ENCODE results near the gene NME3.

Gene NME3

GRCh38 chr16:1793578-1794220, 22.4 kb upstream of the NME3 start, which contains the start of gene IGFALS:
Gene IGFALS (minus strand): TSS chr16:1793705. CDS start chr16:1793652, 53 bp downstream.
- DNase-seq (ENCODE audit: low read depth): no peak

GRCh38 chr16:1792836-1793577, 21.7 kb upstream of the NME3 start:
- no peak for DNase-seq (ENCODE audit: low read depth)

- DNase-seq (ENCODE audit: low read depth): no peak
Observed at GRCh38 chr16:1791943-1792812, 20.8 kb upstream of the NME3 start.

DNA sequence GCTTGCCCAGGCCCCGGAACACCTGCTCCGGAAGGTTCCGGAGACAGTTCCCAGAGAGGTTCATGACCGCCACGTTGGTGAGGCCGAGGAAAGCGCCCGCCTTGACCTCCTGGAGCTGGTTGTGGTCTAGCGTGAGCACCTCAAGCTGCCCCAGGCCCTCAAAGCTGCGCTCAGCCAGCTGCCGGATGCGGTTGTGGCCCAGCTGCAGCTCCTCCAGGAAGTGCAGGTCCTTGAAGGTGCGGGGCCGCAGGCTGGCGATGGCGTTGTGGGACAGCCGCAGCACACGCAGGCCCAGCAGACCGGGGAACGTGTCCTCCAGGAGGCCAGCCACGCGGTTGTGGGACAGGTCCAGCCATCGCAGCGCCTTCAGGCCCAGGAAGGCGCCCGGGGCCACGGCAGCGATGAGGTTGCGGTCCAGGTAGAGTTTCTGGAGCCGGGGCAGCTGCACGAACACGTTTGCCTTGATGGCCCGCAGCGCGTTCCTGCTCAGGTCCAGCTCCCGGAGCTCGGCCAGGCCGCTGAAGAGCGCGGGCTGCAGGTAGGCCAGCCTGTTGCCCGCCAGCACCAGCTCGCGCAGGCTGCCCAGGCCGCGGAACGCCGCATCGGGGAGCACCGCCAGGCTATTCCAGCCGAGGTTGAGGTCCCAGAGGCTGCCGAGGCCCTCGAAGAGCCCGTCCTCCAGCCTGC, 20.1 kb upstream of the NME3 start:
- DNase-seq (ENCODE audit: low read depth): no peak

- DNase-seq (ENCODE audit: low read depth): no peak
Observed at GRCh38 chr16:1790611-1791255, 19.4 kb upstream of the NME3 start.

GRCh38 chr16:1790261-1790610, 18.9 kb upstream of the NME3 start:
- no peak for DNase-seq (ENCODE audit: low read depth)

- DNase-seq (ENCODE audit: low read depth): no peak
Observed at GRCh38 chr16:1789643-1790045, 18.3 kb upstream of the NME3 start.

- no peak for DNase-seq (ENCODE audit: low read depth)
Observed at GRCh38 chr16:1788708-1789100, 17.4 kb upstream of the NME3 start.

DNA sequence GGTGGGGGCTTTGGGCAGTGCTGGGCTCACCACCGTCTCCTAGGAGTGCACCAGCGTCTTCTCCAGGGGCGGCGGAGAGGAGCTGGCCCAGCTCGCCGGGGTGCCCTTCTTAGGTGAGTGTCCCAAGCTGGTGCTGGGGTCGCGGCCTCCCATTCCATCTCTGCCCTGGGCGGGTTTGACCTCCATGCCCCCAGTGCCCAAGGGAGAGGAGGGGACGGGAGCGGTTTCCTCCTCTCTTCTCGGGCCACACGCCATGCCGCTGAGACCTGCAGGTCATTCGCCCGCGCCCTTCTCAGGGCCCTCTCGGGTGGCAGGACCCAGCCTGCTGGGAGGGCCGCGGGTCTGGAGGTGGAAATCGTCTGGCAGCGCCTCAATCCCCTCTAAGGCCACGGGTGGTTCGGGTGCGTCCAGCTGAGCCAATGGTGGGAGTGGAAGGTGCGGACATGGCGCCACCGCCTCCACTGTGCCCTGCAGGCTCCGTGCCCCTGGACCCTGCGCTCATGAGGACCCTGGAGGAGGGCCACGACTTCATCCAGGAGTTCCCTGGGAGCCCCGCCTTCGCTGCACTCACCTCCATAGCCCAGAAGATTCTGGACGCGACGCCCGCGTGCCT, 16.9 kb upstream of the NME3 start:
- DNase-seq (ENCODE audit: low read depth): no peak

- no peak for DNase-seq (ENCODE audit: low read depth)
Observed at GRCh38 chr16:1787322-1788094, 16.2 kb upstream of the NME3 start.

DNA sequence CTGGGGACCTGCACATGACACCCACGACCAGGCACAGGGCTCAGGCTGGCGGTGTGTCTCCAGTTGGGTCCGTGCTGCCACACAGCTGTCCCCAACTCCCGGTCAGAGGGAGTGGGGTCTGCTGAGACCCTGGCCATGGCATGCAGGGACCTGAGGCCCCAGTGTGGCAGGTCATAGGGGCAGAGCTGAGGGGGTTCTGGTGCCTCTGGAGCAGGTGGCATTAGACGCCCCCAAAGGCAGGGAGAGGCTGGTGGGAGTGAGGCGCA, 15.6 kb upstream of the NME3 start:
- DNase-seq (ENCODE audit: low read depth): no peak

DNA sequence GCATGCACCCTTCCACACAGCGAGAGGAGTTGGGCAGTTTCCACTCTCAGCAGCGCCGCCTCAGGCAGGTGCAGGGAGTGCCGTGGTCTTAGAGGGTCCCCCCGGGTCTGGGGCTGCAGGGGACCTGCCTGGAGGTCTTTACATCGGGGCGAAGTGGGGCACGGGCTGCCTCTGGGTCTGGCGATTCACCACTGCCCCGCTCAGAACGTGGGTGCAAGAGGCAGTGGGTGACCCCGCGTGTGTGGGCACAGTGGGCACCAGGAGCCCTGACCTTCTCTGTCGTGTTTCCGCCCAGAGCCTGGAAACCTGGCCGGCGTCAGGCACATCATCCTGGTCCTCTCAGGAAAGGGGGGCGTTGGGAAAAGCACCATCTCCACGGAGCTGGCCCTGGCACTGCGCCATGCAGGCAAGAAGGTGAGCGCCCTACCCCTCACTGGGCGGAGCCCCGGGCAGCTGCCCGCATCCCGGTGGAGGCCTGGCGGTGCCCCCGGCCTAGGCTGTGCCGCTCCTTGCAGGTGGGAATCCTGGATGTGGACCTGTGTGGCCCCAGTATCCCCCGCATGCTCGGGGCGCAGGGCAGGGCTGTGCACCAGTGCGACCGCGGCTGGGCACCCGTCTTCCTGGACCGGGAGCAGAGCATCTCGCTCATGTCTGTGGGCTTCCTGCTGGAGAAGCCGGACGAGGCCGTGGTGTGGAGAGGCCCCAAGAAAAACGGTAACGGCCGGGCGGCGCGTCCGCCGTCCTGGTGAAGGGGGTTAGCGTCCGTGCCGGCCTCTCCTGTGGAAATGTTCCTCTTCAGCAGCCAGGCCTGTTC, 15.1 kb upstream of the NME3 start:
- no peak for DNase-seq (ENCODE audit: low read depth)

DNA sequence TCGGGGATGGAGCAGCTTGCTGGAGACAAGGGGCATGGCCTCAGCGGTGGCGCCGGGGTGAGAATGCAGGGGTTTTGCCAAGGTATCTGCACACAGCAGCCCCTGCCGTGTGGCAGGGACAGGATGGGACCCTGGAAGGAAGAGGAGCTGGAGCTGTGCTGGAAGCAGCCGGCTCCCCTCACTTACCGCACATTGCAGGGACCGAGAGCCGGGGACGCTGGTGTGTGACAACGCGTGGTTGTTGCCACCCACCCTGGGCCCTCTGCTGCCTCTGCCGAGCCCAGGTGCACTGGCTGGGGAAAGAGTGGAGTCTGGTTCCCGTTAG, 14.5 kb upstream of the NME3 start:
- DNase-seq (ENCODE audit: low read depth): no peak

DNA sequence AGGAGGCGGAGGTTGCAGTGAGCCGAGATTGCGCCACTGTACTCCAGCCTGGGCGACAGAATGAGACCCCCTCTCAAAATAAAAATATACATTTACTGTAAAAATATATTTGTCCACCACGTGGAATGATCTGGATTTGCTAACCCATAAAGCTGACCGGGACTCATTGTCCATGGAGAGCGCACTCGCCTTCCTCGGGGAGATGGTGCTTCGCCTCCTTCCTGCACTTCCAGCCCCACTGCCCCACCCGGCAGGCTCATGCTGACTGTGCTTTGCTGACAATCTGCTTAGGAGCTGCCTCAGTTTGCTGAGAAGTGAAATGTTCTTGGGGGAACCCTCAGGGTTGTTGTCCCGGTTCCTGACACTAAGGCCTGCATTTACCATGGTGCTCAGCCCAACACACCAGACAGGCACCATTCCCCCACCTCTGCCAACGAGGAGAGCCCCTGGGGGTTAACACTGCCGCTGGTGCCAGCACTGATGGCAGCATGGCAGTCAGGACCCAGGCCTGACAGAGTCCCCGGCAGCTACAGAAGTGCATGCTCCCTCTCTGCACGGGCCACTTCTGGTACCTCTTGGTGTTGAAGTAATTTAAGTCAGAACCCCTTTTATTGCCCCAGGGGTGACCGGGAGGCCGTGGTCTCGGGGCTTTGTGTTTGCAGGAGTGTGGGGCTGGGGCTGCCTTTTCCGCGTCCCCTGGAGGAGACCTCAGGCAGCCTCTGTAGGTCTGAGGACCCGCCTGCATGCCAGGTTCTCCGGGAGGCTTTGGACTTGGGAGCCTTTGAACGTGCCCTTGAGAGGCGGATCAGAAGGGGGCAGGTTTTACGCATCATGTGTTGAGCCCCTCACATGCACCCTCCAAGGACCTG, 13.9 kb upstream of the NME3 start:
- DNase-seq (ENCODE audit: low read depth): no peak

- peak; percentile 100 for DNase-seq (ENCODE audit: low read depth)
Observed at GRCh38 chr16:1782408-1783264, 11.3 kb upstream of the NME3 start, which contains the start of the genes NUBP2 and SPSB3. Gene NUBP2 (plus strand): TSS chr16:1782960. CDS start chr16:1783021, 61 bp downstream. Gene SPSB3 (minus strand): TSS chr16:1782571. CDS start chr16:1781483, 1,088 bp downstream.

DNA sequence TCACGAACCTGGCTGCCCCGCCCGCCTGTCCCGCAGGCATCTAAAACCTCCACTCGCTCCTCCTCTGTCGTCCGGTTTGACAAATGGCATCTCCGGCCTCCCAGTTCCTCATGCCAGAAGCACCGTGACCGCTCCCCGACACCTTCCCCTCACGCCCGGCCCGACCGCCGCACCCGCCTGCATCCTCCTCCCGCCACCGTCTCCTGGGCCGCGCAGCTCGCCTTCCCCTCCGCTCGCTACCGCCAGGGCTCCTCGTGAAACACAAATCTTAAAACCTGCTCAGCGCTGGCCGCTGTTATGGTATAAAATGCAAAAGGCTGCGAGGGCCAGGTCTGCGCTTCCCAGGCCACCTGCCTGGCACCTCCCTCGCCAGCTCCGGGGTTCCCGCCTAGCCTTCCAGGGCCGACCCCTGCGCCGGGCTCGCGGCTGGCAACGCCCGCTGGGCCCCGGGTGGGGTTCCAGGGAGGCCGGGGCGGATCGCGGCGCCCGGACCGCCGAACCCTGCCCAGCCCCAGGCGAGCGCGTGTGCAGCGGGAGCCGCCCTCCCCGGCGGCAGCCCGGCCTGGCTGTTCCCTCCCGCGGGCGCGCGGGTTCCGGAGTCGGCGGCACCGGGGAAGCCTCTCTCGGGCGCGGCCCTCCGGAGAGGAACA, 10.5 kb upstream of the NME3 start:
- DNase-seq (ENCODE audit: low read depth): no peak

- DNase-seq (ENCODE audit: low read depth): no peak
Observed at GRCh38 chr16:1781254-1781653, 9.9 kb upstream of the NME3 start.
